ENCODE measurements around the gene TBATA. TPM values are rescaled to one million over a fixed set of nuclear protein-coding genes. Genes with fewer than 3 reads are reported as not detected.

The TBATA gene
- polyA plus RNA-seq, 1 donor (not counting 4 experiments of a cell fraction or from before 2014, with no cell fraction given), result not detected

DNA sequence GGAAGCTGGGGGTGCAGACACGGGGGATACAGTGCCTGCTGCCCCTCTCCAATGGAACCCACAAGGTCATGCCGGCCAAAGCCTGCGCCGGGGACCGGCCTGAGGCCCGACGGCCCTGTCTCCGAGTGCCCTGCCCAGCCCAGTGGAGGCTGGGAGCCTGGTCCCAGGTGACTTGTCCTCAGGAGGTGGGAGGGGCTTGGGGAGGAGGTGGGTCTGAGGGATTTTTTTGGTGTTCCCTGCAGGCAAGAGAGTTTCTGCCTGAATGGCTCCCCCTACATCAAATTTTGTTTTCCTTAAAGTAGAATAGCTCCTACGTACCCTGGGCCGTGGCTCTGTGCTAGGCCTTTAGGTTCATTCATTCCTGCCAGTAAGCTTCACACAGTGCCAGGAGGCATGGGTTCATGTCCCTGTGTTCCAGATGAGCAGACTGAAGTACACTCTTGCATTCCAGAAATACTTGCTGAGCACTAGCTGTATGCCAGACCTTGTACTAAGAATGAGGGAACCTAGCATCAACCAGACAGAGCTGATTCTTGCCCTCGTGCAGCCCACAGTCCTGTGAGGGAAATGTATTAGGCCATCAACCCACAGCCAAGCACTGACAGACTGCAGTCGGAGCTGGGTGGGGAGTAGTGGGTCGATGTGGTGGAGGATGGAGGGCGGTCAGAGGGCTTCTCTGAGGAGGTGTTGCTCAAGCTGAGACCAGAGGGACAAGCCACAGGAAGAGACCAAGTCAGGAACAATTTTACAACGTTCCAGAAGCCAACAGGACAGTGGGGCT, 31.1 kb downstream of the TBATA start:
- FAIRE-seq, result no peak
- no peaks in the 10 kb centered on the region for H3K4me1 ChIP-seq (ENCODE audit: control insufficient read depth, extremely low read depth, insufficient read depth, low read length)

DNA sequence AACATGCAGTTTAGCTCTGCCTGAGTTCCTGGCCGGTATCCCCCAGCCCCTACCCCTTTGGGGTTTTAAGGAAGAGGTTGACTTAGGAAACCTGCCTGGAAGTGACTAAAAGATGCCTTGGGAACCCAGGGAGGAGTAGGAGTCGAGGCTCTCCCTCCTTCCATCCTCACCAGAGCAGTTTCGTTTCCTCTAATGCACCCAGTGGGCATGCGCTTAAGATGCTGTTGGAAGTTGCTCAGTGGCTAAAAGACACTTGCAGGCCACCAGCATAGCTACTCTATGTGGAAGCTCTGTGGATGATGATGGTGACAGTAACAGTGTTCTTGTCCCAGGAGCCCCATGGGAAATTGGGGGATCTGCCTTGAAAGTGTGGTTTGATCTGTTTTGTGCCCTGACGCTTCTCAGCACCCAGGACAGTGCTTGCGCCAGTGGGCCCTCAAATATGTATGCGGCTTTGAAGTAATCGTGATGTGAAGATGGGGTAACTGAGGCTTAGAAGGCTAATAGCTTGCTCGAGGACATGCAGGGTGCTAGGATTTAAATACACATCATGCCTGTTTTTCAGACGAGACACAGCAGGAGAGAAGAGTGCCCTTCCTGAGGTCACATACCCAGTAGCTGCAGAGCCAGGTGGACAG, 32.0 kb downstream of the TBATA start:
- Histone ChIP-seq H4K20me1 (ENCODE audit: control insufficient read depth, extremely low read depth, insufficient read depth, low read length) (no peaks in the 10 kb centered on the region), H2AFZ (ENCODE audit: control insufficient read depth, low read length) (no peak overlapping the region), H3K9ac (ENCODE audit: control insufficient read depth, extremely low read depth, insufficient read depth, low read length) (no peak overlapping the region), H3K36me3 (ENCODE audit: control insufficient read depth in 2 of 2, extremely low read depth in 1 of 2, insufficient read depth in 2 of 2, low read length in 2 of 2) (no peaks in the 10 kb centered on the region), H3K9me3 (ENCODE audit: control insufficient read depth, low read depth, low read length) (no peaks in the 10 kb centered on the region), H3K4me3 (ENCODE audit: control insufficient read depth in 2 of 3, extremely low read depth in 1 of 3, insufficient read depth in 2 of 3, low read depth in 1 of 3, low read length in 3 of 3) (no peak overlapping the region), H3K9me1 (ENCODE audit: control insufficient read depth, extremely low read depth, insufficient read depth, low read length) (no peaks in the 10 kb centered on the region), H3K4me2 (ENCODE audit: control insufficient read depth, extremely low read depth, insufficient read depth, low read depth, low read length) (no peak overlapping the region), H3K27me3 (ENCODE audit: control insufficient read depth, extremely low read depth, insufficient read depth, low read length) (peaks cover 2% of the 10 kb centered on the region), H3K4me1 (ENCODE audit: control insufficient read depth, extremely low read depth, insufficient read depth, low read length) (no peaks in the 10 kb centered on the region), H3K27ac (ENCODE audit: control insufficient read depth, insufficient read depth, low read length) (no peak overlapping the region), H3K79me2 (ENCODE audit: control insufficient read depth, insufficient read depth, low read length) (no peaks in the 10 kb centered on the region)
- no peak for FAIRE-seq
- dilution Hi-C loops (cut with MboI; ENCODE audit: extremely low pct_ligation_motif_present, low sequenced_read_pairs), result no loop called here
- no peak for DNase-seq (ENCODE audit: low read depth, low spot score)
- TF ChIP-seq, protein P1, sequence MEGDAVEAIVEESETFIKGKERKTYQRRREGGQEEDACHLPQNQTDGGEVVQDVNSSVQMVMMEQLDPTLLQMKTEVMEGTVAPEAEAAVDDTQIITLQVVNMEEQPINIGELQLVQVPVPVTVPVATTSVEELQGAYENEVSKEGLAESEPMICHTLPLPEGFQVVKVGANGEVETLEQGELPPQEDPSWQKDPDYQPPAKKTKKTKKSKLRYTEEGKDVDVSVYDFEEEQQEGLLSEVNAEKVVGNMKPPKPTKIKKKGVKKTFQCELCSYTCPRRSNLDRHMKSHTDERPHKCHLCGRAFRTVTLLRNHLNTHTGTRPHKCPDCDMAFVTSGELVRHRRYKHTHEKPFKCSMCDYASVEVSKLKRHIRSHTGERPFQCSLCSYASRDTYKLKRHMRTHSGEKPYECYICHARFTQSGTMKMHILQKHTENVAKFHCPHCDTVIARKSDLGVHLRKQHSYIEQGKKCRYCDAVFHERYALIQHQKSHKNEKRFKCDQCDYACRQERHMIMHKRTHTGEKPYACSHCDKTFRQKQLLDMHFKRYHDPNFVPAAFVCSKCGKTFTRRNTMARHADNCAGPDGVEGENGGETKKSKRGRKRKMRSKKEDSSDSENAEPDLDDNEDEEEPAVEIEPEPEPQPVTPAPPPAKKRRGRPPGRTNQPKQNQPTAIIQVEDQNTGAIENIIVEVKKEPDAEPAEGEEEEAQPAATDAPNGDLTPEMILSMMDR (optimal IDR thresholded peaks at IDR 0.05 in 1 of 3, IDR thresholded peaks at IDR 0.05 in 1 of 3, conservative IDR thresholded peaks at IDR 0.05 in 1 of 3; ENCODE audit: extremely low read depth in 1 of 3, insufficient read depth in 2 of 3, low read length in 3 of 3), result no peak
- TF ChIP-seq EZH2 (IDR thresholded peaks at IDR 0.05; ENCODE audit: low read length), result no peak

More for the DNA sequence above, 31.1 kb downstream of the TBATA start:
- DNase-seq (ENCODE audit: low read depth, low spot score), result no peak
- Histone ChIP-seq H2AFZ (ENCODE audit: control insufficient read depth, low read length) (no peak overlapping the region), H3K36me3 (ENCODE audit: control insufficient read depth in 2 of 2, extremely low read depth in 1 of 2, insufficient read depth in 2 of 2, low read length in 2 of 2) (no peaks in the 10 kb centered on the region), H3K4me3 (ENCODE audit: control insufficient read depth in 2 of 3, extremely low read depth in 1 of 3, insufficient read depth in 2 of 3, low read depth in 1 of 3, low read length in 3 of 3) (no peak overlapping the region), H3K9ac (ENCODE audit: control insufficient read depth, extremely low read depth, insufficient read depth, low read length) (no peak overlapping the region), H3K4me2 (ENCODE audit: control insufficient read depth, extremely low read depth, insufficient read depth, low read depth, low read length) (no peak overlapping the region), H3K9me3 (ENCODE audit: control insufficient read depth, low read depth, low read length) (no peaks in the 10 kb centered on the region), H3K9me1 (ENCODE audit: control insufficient read depth, extremely low read depth, insufficient read depth, low read length) (no peaks in the 10 kb centered on the region), H3K27me3 (ENCODE audit: control insufficient read depth, extremely low read depth, insufficient read depth, low read length) (peaks cover 2% of the 10 kb centered on the region), H4K20me1 (ENCODE audit: control insufficient read depth, extremely low read depth, insufficient read depth, low read length) (no peaks in the 10 kb centered on the region), H3K27ac (ENCODE audit: control insufficient read depth, insufficient read depth, low read length) (no peak overlapping the region), H3K79me2 (ENCODE audit: control insufficient read depth, insufficient read depth, low read length) (no peaks in the 10 kb centered on the region)
- TF ChIP-seq, protein P1 (optimal IDR thresholded peaks at IDR 0.05 in 1 of 3, IDR thresholded peaks at IDR 0.05 in 1 of 3, conservative IDR thresholded peaks at IDR 0.05 in 1 of 3; ENCODE audit: extremely low read depth in 1 of 3, insufficient read depth in 2 of 3, low read length in 3 of 3), result no peak
- dilution Hi-C loops (cut with MboI; ENCODE audit: extremely low pct_ligation_motif_present, low sequenced_read_pairs), result no loop called here
